UCSD-AML1 (cell line): Measurements from ENCODE around the gene KCNH8.
A peak's percentile ranks its signal among the peaks of the same experiment; 100 is the strongest.
"Not testable (repeated sequence)": the region's sequence is repeated elsewhere in the genome, so short reads cannot be mapped to it uniquely, and the experiment has no call there.

ENCODE experiments used
- DNase-seq: peaks from one replicate; lab custom pipeline; 2025; ENCODE audit not compliant: unreplicated experiment; lab: John Stamatoyannopoulos, UW

The KCNH8 gene

DNA sequence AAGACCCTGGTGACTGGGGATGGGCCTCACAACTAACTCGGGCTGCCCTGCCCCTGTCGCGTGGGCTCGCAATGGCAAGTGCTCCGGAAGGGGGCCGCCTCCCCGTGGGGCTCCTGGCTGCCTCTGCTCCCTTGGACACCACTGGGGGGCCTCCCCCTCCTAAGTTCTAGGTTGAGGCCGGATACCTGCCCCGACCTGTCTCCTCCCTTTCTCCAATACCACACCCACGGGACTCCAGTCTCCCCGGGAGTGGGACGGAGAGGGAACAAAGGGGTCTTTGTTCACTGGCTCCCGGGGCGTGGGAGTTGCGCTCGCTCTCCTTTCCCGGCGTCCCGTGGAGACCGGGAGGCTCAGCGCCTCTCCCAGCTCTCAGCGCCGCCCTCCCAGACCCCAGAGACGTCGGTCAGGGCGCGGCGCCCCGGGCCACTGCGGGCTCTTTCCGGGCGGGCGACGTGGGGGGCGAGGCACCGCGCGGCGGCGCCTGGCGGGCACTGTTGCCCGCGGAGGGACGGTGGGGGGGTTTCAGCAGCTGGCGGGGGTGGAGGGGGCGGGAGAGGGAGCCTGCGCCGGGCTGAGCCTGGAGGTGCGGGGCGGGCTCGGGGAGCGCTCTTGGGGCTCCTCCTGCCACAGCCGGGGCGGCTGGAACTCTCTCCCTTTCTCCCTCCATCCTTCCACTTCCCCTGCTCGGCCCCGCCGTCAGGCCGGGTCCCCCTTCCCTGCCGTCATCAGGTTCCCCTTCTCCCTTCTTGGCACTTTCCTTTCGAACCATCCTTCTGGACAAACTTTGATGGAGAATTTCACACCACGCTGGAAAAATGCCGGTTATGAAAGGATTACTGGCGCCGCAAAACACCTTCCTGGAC is at the start of gene KCNH8:
TSS of gene KCNH8 (plus strand) at position 606 of the 863 bp plus-strand sequence. CDS start at position 816, 210 bp downstream.
- DNase-seq: no peak

DNA sequence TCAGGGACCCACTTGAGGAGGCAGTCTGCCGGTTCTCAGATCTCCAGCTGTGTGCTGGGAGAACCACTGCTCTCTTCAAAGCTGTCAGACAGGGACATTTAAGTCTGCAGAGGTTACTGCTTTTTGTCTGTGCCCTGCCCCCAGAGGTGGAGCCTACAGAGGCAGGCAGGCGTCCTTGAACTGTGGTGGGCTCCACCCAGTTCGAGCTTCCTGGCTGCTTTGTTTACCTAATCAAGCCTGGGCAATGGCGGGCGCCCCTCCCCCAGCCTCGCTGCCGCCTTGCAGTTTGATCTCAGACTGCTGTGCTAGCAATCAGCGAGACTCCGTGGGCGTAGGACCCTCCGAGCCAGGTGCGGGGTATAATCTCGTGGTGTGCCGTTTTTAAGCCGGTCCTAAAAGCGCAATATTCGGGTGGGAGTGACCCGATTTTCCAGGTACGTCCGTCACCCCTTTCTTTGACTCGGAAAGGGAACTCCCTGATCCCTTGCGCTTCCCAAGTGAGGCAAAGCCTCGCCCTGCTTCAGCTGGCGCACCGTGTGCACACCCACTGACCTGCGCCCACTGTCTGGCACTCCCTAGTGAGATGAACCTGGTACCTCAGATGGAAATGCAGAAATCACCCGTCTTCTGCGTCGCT is 45.5 kb upstream of the KCNH8 start:
- DNase-seq: not testable (repeated sequence)

DNA sequence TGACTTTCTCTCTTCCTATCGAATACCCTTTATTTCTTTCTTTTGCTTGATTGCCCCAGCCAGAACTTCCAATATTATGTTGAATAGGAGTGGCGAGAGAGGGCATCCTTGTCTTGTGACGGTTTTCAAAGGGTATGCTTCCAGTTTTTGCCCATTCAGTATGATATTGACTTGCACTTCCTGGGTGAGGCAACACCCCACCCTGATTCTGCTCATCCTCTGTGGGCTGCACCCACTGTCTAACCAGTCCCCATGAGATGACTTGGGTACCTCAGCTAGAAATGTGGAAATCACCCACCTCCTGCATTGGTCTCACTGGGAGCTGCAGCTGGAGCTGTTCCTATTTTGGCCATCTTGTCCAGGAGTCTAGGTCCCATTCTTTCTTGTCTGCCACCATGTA is 44.8 kb upstream of the KCNH8 start:
- no peak for DNase-seq

DNA sequence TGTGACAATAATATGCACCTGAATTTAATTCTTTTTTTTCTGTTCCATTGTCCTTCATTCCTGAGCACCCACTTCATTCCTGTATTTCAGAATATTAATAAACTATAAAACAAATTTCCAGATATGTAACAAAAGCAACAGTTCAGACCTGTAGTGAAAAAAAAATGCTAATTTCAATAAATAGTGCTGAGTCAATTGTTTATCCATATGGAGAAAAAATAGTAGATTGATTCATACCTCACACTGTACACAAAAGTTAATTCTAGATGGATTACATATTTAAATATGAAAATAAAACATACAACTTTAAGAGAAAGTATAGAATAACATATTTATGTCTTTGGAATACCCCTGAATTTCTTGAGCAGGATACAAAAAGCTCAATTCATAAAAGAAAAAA is 43.9 kb upstream of the KCNH8 start:
- DNase-seq: no peak

DNA sequence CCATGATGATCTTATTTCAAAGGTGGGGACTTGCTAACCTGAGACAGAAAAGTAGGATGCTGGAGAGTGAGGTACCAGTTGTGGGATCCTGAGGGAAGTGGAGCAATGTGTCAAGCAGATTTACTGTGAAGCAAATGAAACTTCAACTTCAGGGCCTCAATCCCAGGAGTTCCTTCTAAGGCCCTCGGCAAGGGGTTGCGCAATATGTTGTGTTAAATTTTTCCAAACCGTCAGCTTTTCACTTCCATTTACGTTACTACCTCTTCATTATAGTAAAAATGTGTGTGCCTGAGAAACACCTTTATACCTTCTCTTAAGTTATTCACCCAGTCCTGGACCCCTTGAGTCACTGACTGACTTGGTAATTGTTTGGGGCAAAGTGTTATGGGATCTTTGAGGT is 42.5 kb upstream of the KCNH8 start:
- DNase-seq: no peak

DNA sequence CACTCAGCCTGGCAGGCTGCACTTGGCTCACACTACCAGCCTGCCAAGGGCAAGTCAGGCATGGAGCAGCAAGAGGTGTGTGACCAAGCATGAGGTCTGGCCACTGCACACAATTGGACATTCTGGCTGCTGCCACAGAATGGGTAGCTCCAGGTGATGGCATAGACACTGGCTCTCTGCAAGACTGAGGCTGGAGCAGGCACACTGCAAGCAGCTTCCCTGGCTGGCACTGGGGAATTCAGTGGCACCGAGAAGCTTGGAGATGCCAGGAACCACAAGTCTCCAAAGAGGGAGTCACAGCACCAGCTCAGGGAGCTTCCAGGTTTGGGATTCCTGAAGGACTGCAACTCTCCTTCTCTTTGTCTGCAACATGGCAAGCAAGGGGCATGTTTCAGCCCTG is 42.0 kb upstream of the KCNH8 start:
- DNase-seq: no peak

DNA sequence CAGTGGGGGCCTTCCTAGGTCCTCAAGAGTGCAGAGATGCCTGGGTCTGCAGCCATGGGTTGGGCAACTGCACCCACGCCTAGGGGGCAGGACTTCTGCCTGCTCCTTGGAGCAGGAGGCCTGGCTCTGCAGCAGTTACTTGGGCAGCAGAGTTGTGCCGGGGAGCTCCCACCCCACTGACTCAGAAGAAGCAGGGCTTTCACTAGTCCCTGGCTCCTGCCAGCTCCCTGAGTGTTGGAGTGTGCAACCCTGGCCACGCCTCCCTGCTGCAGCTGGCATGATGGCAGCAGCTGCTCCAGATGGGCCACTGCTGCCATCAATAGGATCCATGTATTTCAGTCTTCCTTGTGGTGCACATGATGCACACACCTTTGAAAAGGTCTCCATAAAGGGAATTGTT is 40.6 kb upstream of the KCNH8 start:
- DNase-seq: no peak

DNA sequence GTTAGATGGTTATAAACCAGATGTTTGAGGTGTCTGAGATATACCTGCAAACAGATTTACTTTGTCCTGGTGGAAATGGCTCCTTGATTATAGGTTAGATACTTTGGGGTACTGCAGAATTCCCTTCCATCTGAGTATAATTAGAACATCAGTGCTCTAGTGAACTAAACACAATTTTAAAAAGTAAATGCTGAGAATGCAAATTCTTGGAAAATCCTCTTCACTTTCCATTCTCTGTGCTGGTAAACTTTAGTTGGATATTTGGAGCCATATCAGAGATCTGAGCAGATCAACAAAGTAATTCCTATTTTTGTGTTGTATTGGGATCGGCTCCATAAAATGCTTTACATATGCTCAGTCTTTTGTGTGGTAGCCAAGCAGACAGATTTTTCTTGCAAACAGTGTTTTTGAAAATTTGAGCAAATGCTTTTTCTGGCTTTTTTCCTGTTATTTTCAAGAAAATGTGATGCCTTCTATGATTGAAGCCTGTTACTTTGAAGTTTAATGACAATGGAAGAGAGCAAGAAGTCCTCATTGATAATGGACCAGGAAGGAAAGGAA is 37.9 kb upstream of the KCNH8 start:
- DNase-seq: no peak

DNA sequence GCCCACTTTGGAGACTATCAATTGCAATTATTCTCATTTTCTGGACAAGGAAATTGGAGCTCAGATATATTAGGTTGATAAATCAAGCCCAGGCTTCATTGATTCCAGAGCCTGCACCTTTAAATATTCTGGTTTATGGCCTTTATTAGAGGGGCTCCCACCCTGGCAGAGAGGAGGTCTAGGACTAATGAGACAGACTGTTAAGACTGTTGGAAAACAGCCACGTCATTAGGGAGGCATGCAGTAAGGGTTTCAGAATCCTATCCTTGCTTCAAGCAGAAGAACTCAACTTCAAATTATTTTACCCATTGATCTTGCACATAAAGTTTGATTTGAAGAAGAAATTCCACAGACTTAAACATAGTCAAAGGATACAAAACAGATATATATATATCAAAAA is 33.8 kb upstream of the KCNH8 start:
- no peak for DNase-seq

DNA sequence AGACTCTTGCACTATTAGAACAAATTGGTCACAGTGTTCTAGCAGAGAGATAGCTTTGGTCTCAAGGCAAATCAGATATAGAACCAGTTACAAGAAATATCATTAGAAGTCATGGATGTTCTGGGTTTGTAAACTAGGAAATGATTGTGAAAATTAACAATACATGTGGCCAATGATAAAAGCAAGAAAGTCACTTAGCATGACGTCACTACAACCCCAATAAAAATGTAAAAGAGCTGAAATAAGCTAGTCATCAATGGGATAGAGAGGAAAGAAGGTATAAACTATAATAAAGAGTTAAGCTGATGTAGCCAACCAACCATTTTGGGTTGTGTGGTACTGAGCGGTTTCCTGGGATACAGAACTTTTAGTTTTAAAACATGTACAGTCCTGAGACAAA is 32.1 kb upstream of the KCNH8 start:
- no peak for DNase-seq

DNA sequence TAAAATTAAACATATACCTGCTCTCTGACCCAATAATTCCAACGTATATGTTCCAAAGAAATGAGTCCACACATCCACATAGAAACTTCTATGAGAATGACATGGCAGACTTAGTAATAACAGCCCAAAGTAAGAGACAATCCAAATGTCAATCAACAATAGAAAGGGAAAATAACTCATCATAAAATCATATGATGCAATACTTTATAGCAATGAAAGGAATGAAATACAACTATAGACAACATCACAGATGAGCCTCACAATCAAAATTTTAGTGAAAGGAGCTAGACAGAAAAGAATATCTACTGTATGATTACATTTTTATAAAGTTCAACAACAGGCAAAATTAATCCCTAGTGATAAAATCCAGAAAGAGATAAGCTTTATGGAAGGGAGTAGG is 23.6 kb upstream of the KCNH8 start:
- DNase-seq: no peak

DNA sequence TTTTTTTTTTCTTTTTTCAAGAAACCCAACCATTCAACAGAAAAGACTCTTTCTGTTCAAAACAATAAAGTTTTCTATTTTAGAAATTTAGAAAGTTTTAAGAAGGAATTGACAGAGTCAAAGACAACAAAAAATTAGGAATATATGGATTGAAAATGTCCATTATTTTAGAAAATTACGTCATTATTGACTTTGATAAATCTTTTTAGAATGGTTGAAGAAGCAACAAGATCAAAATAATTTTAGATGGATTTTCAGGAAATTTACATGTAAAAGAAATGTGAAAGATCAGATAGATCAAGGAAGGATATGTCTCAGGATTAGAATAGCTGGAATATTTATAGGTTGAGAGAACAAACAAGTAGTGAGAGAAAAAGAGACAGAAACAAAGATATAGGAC is 8.4 kb upstream of the KCNH8 start:
- DNase-seq: no peak

DNA sequence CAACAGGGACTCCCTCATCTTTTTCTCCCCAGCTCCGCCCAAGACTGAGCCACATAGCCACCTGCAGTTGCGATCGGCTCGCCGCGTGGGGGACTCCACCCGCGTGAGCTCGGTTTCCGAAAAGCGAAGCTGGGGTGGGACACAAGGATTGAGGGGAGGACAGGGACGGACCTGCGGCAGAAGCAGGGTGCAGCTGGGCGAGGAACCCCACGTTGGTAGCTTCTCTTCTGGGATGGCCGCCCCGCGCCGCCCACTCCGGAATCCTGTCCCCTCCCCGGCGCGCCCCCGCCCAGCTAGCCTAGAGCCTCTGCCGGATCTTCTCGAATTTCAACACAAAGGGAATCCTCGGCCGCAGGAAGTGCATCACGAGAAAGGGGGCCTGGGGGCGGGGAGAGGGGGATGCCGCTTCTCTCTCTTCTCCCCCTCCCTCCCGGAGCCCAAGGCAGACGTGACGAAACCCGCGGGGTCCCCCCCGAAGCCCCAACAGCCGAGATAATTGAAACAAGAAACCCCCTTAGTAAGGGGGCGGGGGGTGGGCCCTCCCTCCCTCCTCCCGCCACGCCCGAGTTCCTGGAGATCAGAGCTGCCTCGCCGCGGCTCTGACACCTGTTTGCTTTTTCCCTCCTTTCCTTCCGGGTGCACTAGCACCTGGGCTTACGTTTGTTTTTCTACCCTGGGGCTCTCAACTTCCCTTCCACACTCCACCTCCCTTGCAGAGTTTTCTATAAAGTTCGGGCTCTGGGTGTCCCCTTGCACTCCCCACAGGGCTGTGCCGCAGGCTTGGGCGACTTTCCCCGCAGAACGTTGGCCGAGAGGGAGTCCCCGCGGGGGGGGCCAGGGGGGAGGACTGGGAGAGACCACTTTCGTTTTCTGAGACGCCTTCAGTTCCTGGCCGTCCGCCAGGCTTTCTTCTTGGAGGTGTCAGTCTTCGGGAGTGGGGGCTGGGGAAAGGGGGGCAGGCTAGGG is 1.3 kb upstream of the KCNH8 start:
- peak; percentile 50 for DNase-seq

DNA sequence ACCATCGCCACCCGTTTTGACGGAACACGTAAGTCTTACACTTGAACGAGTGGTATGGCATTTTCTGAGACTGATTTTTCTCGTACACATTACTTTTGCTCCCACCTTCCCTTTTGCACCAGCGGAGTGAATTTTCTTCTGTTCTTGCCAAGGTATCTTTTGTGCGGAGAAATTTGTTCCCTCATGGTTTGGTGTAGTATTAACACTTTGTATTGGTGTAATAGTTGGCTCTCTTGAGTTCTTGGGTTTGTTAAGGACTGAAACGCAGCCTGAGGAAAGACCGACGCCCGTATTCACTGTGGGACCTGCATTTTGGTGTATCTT is 420 bp downstream of the KCNH8 start:
- DNase-seq: no peak

DNA sequence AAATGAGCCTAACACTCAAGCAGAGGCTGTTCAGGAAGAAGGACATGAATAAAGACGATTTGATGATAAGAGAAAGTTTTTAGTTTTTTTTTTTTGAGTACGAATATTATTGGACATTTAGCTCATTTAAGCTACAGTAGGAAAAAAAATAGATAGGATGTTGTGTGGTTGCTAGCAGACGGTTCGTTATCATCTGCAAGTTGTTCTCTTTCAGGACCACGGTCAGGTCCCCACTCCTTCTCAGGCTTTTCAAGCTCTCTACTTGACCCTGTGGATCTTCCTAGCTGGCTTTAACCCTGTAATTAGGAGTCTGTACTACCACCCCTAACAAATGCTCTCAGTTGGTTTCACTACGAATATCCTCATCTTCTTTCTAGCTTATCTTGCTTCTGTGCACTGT is 1.1 kb downstream of the KCNH8 start:
- peak; percentile 9 for DNase-seq

DNA sequence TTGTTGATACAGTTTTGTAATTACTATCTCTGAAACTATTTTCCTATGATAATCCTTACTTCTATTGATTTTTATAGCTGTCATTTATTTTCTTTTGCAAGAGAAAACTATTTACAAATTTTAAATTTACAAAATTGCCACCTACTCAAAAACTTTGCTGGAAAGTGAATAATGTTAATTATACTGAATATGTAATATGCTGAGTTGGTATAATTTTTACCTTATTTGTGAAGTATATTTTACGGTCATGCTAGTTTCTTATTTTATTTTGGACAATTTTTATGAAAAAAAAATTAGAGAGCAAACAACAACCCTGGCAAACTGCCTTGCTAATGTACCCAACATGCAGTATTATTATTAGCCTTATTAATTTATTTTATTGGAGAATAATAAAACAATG is 2.9 kb downstream of the KCNH8 start:
- DNase-seq: no peak

DNA sequence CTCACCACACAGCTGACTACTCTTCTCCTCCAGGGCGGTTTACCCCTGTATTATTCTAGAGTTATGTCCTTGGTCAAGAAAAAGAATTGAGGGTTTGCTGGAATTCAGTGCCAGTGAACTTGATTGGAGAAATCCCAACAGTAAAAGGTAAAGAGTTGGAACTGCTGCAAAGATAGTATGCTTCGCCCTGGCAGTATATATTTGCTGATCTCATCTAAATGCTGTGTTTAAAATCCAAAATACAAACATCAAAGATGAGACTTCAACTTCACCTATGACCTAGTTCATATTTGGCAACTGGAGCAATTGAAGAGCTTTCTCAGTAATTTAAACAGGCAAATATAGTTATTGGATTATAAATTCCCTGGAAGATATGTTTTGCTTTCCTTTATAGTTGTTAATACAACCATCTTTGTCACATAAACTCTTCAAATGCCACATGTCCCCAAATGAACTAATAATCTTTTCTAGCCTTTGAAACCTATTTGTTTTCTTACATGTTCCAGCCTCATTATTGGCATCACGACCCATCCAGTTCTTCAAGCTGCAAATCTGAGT is 6.5 kb downstream of the KCNH8 start:
- DNase-seq: no peak

DNA sequence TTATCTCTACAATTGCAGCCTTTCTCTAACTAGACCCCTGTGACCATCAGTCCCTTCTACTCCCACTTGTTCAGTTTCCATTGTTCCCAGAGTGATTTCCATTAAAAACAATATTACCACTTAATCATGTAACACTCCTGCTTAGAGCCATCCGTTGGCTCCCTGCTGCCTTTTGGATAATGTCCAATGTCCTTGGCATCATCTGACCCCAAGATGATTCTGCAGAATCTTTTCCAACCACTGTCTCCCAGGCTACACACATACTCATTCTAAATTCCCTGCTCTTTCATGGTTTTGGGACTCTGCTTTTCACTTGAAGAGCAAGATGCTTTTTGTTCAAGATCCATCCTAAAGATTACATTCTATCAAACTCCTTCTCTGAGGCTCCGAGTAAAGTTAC is 7.1 kb downstream of the KCNH8 start:
- no peak for DNase-seq

DNA sequence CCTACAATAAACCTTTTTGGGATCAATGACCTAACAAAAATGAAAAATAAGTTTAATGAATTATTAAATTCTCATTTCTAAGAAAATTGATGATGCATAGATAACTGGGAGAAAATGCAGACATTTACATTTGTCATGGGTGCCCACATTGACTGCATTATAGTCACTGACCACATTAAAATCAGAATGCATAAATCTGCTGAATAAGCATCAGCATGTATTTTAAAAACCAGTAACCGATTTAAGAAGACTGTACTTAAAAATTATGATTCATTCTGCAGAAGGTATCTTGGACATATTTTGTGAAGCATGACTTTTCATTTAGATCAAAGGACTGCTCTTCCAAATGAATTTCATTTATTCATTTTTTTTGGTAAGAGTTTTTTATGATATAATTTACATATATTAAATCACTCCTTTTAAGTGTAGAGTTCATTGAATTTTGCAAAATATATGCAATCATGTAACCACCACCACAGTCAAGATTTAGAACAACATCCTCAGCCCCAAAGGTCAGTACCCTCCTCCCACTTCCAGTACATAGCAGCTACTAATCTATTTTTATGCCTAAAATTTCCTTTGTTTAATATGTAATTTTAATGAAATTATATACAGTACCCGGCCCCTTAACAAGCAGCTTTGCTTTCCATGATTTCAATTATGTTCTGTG is 11.8 kb downstream of the KCNH8 start:
- DNase-seq: no peak

DNA sequence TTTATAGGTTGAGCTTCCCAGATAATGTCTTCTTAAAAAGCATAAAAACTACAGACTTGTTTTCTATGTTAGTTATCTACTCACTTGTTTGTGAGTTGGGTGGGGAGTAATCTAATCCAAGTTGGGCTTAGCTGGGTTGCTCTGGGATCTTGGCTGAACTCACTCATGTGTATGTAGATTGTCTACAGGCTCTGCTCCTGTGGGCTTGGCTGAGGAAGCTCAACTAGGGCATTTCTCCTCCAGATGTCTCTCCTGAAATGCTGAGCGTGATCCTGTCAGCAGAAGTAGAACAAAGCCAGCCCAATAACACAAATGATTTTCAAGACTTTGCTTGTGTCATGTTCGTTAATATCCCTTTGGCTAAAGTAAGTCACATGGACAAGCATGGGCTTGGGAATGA is 17.3 kb downstream of the KCNH8 start:
- DNase-seq: no peak

DNA sequence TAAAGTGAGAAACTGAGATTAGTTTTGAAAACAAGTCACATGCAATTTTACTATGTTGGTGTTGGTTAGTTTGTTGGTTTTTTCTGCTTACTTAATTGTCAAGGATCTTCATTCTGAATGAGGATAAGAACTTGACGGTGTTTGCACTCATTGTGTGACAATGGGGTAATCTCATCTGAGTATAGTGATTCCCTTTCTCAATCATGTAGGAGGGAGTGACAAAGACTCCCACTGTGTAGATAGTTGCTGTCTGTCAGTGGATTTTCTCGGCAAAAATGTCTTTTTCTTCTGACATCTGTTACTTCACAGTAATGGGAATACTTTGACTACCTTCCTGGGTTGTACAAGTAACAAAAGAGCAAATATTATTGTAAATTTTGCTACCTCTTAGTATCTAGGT is 23.5 kb downstream of the KCNH8 start:
- DNase-seq: no peak
